ENCODE data around the gene DRGX.

Gene DRGX

GRCh38 chr10:49395741-49396665, at the start of gene DRGX:
TSS of gene DRGX (minus strand) at chr10:49396089. CDS start at chr10:49395440, 649 bp downstream.
- DNase-seq = no peak

GRCh38 chr10:49444349-49444748, 48.5 kb upstream of the DRGX start:
- no peak for DNase-seq

- no peak for DNase-seq
These were observed 47.0 kb upstream of the DRGX start for GRCh38 chr10:49442863-49443262.

GRCh38 chr10:49441488-49442476, 45.9 kb upstream of the DRGX start:
- no peak for DNase-seq

GRCh38 chr10:49435225-49435624, 39.3 kb upstream of the DRGX start:
- no peak for DNase-seq

GRCh38 chr10:49433069-49433468, 37.2 kb upstream of the DRGX start:
- DNase-seq = no peak

- no peak for DNase-seq
These were observed 35.5 kb upstream of the DRGX start for GRCh38 chr10:49431426-49431825.

- no peak for DNase-seq
These were observed 33.6 kb upstream of the DRGX start for GRCh38 chr10:49429458-49429857.

- no peak for DNase-seq
These were observed 30.8 kb upstream of the DRGX start for GRCh38 chr10:49426490-49427360.

GRCh38 chr10:49419005-49419404, 23.1 kb upstream of the DRGX start:
- DNase-seq = no peak

- DNase-seq = no peak
These were observed 22.4 kb upstream of the DRGX start for GRCh38 chr10:49418328-49418727.

GRCh38 chr10:49418053-49418326, 22.1 kb upstream of the DRGX start:
- no peak for DNase-seq

GRCh38 chr10:49417311-49418052, 21.6 kb upstream of the DRGX start:
- no peak for DNase-seq

- no peak for DNase-seq
These were observed 20.0 kb upstream of the DRGX start for GRCh38 chr10:49415846-49416245.

GRCh38 chr10:49415109-49415508, 19.2 kb upstream of the DRGX start:
- no peak for DNase-seq

GRCh38 chr10:49414496-49414895, 18.6 kb upstream of the DRGX start:
- no peak for DNase-seq

GRCh38 chr10:49412571-49412970, 16.7 kb upstream of the DRGX start:
- DNase-seq = no peak

- DNase-seq = no peak
These were observed 14.6 kb upstream of the DRGX start for GRCh38 chr10:49410365-49411074.

- no peak for DNase-seq
These were observed 13.9 kb upstream of the DRGX start for GRCh38 chr10:49409755-49410154.

- DNase-seq = no peak
These were observed 12.8 kb upstream of the DRGX start for GRCh38 chr10:49408519-49409306.

Data from activated naive CD4-positive, alpha-beta T cell treated with anti-CD3 and anti-CD28 coated beads, Interleukin-2, amount 50 U/mL, for 16 hours (primary cell).